Activated gamma-delta T cell (primary cell): ENCODE measurements around the gene CASKIN2.

Experiments used
- DNase-seq: peaks from one replicate; lab custom pipeline; 2025; lab: John Stamatoyannopoulos, UW

Gene CASKIN2

DNA sequence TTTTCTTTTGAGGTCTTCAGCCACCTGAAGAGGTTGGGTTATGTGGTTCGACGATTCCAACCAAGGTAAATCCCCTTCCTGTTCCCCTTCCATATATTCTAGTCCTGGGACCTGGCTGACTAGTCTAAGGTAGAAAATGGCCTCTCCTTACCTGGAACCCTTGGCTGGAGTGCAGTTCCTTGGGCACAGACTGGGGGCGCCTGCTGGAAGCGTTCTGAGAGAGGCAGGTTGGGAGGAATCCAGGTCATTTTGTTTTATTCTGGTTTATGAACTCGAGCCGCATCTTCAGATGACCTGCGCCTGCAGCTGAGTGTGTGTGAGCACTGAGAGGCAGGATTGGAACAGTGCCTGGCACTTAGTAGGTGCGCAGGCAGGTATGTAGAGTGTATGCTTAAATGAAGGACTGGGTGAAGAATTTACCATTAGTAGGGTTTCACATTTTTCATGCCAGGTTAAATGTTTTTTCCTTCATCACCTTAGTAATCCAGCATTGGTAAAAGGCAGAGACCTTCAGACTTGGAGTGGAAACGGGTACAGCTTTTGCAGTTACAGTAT, 3.7 kb upstream of the CASKIN2 start:
- DNase-seq = no peak

DNA sequence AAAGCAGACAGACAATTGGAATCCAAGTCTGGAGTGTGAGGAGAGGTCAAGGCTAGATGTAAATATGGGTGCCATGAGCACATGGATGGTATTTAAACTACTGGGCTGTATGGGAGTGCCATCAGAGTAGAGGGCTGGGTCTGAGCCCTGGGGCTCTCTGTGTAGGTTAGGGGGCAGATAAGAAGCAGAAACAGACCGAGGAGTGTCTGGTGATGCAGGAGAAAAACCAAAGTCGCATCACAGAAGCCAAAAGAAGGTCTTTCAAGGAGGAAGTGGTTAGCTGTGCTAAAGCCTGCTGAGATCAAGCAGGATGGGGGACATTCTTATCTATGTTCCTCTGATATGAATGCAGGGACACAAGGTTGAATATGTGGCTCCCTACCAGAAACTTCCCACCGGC, 2.9 kb upstream of the CASKIN2 start:
- DNase-seq = no peak

DNA sequence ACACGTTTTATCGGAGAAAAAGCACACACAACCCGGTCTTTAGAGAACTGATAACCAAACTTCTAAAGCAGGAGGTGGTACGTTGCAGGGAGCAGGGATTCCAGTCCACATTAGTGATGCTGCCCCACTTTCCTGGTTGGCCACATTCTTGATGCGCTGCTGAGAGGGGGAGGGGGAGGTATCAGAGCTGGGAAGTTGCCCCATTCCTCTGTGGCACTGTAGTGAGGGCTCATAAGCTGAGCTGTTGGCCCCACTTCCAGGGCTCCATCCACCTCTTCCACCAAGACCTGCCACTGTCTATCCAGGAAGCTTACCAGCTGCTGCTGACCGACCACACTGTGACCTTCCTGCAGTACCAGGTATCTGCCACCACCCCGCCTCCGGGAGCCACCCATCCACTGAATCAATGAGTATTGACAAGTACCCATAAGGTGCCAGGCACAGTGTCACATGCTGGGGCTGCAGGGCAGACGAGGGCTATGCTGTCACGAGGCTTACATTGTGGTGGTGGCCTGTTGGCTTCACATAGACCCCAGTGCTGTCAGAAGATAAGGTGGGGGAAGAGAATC, 2.0 kb upstream of the CASKIN2 start:
- no peak for DNase-seq

DNA sequence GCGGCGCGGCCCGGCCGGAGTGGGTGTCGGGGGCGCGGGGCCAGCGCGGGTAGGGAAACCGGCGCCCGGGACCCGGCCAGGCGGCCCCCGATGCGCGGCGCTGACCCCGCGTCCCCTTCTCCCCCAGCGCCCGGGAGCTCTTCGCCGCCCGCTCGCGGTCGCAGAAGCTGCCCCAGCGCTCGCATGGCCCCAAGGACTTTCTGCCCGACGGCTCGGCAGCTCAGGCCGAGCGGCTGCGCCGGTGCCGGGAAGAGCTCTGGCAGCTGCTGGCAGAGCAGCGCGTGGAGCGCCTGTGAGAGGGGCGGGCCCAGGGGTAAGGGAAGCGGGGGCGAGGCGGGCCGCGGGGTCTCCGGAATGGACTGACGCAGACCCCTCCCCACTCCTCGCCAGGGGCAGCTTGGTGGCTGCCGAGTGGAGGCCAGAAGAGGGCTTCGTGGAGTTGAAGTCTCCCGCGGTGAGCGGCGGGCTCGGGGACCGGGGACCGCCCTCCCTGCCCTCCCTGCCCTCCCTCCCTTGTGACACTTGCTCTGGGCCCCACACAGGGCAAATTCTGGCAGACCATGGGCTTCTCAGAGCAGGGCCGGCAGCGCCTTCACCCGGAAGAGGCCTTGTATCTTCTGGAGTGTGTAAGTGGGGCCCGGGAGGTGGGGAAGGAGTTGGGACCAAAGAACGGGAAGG, 1.4 kb upstream of the CASKIN2 start:
- no peak for DNase-seq

DNA sequence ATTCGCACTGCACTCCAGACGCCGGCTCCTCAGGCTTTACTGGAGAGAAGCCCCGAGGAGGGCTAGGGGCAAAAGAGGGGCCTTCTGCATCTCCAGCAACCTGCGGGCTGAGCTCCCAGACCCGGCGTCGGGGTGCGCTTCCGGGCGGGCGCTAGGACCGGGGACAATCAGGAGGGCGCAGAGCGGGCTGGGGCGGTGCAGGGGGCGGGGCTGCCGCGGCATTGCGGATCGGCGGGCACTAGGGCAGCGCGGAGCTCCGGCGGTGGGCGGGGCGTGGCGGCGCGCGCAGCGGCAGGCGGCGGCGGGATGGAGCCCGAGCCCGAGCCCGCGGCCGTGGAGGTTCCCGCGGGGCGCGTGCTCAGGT, 900 bp upstream of the CASKIN2 start, which contains the start of gene TSEN54:
Gene TSEN54, plus strand, starts transcription at position 274 of the 364 bp plus-strand sequence. Its CDS starts 33 bp downstream, at position 307.
- peak; percentile 94 for DNase-seq

DNA sequence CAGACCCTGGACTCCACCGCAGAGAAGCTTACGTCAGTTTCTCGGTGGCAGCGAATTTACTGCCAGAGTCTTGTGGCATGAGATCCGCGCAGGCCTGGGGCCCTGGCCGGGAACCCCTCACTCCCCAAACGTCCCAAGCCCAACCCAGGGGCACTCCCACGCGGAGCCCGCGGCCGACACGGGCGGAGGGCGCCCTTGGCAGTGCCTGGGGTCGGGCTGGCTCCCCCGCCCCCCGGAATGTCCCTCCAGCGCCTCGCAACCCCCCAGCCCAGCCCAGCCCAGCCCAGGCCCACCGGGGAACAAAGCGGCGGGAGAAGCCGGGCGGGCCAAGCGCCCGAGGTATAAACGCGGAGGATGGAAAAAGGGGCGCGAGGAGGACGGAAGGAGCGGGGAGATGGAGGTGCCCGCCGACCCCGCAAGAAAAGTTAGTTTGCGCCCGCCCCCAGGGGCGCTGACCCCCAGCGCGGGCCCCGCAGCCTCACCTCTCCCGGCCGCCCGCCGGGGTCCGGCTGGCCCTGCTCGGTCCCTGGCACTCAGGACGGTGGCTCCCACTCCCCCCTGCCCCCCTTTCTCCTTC, 330 bp downstream of the CASKIN2 start:
- DNase-seq = no peak

DNA sequence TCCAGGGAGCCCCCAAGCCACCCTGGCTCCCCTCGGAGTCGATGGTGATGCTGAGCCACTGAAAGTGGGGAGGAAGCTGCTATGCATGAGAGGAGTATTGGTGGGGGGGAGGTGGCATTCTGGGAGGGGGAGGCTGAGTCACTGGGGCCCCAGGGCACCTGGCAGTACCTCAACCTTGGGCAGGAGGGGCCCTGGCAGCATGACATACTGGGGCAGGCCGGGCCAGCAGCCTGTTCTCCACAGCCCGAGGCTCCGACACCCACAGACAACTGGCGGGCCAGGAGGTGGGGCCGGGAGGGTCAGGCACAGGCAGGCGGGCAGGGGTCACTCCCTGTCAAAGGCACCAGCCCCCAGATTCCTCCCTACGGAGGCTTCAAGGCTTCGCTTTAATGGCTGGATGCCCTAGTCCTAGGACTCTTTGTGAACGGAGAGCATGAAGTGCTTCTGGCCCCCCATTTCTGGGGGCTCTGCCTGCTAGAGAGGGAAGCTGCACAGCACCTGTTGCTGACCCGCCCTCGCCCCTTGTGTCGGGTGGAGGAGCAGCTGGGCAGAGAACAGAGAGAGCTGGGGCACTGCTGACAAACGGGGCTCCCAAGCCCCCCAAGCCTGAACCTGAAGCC, 928 bp downstream of the CASKIN2 start:
- DNase-seq = no peak

DNA sequence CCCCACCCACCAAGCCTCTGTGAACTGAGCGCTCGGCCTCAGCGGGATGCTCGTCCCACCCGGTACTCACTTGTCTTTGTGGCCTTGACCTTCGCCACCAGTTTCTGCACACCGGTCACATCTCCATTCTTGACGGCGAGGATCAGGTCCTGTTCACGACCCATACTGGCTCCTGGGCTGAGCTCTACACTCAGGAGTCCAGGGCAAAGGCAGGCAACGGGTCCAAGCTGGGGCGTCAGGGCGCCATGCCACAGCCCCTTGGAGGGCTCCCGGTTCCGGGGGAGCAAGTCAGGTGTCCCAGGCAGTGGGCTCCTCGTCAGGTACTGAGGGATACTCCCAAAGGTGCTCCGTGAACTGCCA, 1.7 kb downstream of the CASKIN2 start:
- no peak for DNase-seq

DNA sequence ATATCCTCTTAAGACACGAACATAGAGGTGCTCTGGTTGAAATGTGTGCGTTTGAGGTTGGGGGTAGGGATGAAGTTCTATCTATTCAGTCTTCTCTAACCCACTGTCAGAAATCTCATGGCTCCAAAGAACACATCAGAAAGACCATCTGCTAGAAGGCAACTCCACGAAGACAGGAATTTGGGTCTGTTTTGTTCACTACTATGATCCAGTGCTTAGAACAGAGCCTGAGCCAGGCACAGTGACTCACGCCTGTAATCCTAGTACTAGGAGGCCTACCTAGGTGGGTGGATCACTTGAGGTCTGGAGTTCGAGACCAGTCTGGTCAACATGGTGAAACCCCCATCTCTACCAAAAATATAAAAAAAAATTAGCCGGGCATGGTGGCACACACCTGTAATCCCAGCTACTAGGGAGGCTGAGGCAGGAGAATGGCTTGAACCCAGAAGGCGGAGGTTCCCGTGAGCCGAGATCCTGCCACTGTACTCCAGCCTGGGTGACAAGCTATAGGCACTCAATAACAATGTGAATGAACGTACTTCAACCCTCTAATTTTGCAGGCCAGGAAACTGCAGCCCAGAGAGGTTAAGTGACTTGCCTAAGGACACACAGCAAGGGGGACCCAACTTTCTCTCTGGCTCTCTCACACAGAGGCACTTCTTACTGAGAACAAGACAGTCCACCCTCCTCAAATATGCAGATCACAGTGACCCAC, 2.3 kb downstream of the CASKIN2 start:
- no peak for DNase-seq

DNA sequence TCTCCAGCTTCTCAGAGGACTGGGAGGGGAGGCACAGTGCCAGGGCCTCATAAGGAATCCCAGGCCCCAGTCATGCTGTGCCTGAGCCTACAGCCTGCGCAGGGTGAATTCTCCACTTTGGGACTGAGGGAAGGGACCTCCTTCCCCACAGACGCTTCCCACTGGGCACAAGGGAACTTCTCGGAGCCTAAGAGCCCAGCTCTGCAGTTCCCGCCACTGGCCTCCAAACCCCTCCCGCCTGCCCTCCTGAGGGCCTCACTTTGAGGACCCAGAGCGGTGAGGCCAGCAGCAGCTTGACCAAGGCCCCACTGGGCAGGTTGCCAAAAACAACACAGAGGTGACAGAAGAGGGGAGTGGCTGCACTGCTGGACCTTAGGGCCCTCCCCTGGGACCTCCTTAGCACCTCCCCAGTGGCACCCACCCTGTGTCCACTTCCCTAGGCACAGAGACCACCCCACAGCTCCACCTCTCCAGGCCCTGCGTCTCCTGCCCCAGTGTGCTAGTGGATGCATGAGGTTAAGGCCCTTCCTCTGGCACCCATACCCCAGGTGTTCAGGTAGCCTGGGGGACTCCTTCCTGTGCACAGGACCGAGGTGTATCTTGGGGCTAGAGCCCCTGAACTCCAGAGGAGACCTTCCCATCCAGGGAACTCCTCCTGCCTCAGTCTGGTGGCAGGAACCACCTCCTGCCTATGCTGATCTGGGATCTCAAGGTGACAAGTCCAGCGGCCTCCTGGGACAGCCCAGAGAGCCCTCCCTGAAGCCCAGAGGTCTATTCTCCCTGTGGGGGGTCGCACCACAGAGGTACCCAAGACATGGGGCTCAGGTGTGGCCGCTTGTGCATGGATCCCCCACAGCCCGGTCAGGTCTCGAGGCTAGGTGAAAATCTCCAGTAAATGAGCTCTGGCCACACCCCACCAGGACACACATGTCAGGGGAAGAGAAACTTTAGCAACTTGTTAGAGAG, 3.4 kb downstream of the CASKIN2 start:
- no peak for DNase-seq

DNA sequence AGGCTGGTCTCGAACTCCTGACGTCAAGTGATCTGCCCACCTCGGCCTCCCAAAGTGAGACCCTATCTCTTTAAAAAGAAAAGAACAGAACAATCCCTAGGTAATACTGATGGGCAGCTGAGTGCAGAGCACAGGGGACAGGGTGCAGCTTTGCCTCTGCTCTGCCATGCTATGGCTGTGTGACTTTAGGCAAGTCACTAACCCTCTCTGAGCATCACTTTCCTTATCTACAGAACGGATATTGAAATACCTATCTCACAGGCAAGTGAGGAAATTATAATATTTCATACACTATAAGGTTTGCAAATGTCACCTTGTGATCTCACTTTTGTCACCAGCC, 4.1 kb downstream of the CASKIN2 start:
- DNase-seq = no peak

DNA sequence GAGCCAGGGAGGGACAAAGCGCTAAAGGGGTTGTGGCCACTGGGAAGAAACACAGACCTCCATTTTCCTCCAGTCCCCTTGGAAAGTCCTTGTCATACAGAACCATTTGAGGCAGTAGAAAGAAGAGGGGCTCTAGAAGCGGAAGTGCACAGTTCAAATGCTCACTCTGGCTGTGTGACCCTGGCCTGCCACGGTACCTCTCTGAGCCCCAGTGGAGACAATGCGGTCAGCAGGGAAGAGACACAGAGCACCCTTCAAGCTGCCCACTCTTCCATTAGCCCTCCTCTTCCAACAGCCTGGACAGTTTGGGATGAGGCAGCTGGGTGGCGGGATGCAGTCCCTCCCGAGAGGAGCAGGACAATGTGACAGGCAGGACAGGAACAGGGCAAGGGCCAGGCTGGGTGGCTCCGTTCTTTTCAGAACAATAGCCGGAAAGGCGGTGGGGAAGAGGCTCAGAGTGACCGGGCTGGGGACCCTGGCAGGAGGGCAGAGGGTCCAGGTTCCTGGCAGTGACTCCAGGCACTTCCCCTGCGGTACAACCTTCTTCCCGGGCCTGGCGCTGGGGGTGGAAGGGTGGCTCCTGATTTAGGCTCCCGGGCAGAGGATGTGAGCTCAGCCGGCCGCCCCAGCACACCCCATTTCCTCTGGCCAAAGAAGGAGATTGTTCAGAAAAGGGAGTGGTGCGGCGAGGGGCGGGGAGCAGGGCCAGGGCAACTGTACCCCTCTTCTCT, 5.6 kb downstream of the CASKIN2 start:
- DNase-seq = no peak

DNA sequence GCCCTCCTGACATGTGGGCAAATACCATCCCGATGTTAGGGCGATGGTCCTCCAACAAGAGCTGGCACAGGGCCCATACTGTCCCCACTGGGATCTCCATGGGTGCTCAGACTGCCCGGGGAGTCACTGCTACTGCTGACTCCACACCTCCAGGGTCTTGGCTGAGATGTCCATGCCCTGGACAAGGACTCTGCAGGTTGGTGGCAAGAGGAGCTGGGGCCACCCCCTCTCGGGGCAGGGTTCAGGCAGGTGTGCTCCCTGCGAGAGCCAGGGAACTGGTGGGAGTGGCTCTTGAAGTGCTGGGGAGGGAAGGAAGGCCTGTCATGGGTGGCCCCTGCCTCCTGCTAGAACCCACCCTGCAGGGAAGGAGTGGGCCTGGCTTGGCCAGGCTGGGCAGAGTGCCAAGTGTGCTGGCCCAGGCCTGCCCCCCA, 6.4 kb downstream of the CASKIN2 start:
- DNase-seq = no peak

DNA sequence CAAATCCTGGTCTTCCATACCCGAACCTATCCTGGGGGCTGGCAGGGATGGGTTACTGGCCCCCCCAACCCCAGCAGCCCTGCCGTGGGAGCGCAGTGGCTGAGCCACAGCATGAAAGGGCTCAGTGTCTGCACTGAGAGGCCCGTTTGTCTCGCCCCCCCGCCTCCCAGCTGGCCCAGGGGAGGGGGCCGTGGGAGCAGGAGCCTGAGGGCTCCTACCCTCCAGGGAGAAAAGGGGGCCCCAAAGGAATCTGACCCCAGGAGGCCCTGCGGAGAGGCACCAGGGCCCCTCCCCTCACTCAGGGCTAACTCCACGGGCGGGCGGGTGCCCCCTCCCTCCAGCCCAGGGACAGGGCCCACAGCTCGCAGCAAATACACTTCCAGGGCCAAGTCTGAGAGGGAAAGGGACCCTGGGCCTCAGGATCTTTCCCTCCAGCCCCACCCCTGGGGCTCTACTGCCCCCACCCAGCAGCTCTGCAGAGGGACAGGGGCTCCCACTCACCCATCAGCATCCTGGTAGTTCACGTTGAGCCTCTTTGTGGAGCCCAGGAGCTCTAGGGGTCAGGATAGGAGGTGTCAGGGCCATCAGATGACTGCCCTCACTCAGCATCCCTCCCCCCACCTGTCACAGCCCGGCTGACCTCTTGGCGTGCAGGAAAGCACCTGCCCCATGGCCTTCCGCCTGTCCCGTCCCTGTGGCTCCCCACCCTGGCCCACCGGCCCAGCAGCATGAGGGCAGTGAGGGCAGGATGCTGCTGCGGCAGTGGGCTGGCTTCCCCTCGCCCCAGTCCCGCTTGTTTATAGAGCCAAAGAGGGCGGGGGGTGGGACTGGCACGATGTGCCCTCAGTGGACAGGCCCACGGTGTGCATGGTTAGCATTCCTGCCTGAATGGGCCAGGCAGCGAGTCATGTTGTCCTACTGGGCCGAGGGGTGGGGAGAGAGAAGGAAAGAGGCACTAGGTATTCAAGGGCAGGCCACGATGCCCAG, 7.3 kb downstream of the CASKIN2 start:
- no peak for DNase-seq

DNA sequence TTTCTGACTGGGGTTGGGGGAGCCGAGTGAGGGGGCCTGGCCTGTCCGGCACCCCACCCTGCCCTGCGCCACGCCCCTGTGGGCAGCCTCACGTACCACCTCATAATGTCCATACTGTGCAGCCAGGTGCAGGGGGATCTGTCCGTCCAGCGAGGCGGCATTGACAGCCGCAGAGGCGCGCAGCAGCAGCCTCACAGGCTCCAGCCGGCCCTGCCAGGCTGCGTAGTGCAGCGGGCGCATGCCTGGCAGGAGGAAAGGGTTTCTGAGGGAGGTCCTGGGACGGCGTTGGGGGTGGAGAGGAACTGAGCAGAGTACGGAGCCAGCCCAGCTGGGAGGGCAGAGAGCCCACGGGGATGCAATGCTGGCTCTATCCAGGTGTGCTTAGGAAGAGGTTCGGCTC, 8.4 kb downstream of the CASKIN2 start:
- DNase-seq = no peak

DNA sequence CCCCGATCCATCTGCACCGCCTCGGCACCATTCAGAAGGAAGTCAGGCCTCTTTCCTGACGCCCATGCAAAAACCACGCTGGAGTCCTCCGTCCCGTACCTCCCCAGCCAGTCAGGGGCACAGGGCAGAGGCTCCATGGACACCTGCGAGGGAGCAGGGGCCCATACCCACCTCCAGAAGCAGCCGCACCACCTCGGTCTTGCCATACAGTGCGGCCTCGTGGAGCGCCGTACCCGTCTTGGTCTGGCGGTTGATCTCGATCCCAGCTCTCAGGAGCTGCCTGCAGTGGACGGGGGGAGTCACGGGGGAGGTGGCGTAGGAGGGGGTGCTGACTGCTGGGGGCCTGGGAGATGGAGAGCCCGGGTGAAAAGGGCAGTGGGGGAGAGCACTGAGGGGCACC, 9.2 kb downstream of the CASKIN2 start:
- no peak for DNase-seq

DNA sequence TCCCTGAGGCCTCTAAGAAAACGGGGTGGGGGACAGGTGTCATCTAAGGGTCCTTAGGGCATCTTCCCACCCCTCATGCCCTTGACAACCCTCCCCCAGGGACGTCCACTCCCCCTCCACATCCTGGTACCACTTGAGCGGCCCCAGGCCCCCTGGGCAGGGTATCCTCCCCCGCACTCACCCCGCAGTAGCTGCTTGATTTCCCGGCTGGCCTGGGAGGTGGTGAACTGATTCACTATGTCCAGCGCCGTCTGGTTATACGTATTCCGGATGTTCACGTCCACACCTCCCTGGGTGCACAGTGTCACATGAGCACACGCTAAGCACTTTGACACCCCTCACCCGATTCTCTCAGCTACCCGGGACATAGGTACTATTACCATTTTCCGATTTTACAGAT, 9.7 kb downstream of the CASKIN2 start:
- no peak for DNase-seq

DNA sequence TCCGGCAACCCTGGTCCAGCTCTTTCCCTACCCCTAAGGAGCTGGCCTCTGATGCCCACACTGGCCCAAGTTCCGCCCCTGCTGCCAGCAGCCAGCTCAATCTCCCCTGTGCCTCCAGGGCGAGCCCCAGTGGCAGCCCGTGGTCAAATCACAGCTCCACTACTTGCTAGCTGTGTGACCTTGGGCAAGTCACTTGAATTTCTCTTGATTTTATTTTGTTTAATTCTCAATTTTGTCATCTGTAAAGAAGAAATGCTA, 10.3 kb downstream of the CASKIN2 start:
- DNase-seq = no peak

DNA sequence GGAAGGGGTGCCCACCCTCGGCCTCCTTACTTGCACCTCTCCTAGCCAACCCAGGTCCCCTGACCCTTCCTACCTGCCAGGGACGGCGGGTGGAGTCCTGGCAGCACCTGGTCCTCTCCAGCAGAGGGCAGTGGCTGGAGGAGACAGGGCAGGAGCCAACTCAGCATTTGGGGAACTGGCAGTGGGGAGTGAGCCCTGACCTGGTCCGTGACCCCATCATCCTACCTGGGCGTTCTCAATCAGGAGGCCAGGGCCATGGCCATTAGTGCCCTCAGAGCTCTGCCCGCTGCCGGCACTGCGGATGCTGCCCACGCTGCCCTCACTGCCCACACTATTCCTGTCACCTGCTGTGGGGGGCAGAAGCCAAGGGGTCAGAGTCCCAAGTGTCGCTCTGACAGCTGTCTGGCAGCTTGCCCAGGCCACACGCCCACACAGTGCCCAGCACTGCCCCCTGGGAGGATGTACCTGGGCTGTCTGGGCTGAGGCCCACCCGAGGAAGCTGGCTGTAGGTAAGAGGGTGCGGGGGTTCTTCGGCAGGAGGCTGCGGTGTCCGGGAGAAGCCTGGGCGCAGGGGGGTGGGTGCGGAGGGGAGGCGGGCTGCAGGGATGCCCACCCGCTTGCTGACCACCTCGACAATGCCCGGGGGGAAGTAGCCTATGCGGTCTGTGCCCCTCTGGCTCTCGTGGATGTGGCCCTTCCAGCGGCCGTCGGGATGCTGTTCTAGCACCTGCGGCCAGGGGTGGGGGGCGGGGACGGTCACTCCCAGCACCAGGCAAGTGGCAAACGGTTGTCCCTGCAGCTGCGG, 10.8 kb downstream of the CASKIN2 start:
- DNase-seq = no peak
